Measurements from ENCODE around the gene KIF4A.

Gene KIF4A

GRCh38 chrX:70444326-70444945 is 154.5 kb downstream of the KIF4A start, which contains the start of gene DLG3:
TSS of gene DLG3 (plus strand) at chrX:70444835. CDS start at chrX:70445202, 367 bp downstream.
- no peak for DNase-seq

DNA sequence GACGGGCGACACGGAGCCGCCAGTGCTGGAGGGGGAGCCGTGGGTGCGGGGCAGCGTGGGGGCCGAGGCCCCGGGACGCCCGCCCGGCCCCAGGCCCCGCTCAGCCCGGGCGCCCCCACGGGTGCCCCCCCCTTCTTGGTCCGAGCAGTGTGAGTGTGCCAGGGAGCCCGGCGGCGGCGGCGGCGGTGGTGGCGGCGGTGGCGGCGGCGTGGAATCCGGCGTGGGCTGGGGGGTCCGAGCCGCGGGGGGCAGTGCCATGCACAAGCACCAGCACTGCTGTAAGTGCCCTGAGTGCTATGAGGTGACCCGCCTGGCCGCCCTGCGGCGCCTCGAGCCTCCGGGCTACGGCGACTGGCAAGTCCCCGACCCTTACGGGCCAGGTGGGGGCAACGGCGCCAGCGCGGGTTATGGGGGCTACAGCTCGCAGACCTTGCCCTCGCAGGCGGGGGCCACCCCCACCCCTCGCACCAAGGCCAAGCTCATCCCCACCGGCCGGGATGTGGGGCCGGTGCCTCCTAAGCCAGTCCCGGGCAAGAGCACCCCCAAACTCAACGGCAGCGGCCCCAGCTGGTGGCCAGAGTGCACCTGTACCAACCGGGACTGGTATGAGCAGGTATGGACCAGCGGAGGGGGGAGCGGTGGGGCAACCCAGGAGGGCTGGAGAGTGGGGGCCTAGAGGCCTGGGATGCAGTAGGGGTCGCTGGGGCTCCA is 155.2 kb downstream of the KIF4A start:
- DNase-seq = no peak

- no peak for DNase-seq
These were observed 156.0 kb downstream of the KIF4A start for GRCh38 chrX:70445951-70446350.

GRCh38 chrX:70446380-70447350 is 156.8 kb downstream of the KIF4A start:
- no peak for DNase-seq

DNA sequence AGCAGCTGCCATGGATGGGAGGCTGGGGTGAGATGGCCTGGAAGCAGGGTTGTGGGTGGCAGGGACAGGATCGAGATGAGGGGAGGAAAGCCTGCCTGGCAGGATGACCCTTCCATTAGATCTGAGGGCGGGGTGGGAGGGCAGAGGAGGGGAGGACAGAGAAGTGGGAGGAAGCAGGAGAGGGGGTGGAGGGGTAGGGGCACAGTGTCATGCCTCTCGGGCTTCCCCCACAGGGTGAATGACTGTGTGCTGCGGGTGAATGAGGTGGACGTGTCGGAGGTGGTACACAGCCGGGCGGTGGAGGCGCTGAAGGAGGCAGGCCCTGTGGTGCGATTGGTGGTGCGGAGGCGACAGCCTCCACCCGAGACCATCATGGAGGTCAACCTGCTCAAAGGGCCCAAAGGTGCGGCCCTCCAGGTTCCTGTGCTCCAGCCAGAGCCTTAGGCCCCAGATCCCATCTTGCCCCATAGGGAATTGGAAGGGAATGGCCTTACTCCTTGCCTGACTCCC is 159.6 kb downstream of the KIF4A start:
- DNase-seq = no peak

DNA sequence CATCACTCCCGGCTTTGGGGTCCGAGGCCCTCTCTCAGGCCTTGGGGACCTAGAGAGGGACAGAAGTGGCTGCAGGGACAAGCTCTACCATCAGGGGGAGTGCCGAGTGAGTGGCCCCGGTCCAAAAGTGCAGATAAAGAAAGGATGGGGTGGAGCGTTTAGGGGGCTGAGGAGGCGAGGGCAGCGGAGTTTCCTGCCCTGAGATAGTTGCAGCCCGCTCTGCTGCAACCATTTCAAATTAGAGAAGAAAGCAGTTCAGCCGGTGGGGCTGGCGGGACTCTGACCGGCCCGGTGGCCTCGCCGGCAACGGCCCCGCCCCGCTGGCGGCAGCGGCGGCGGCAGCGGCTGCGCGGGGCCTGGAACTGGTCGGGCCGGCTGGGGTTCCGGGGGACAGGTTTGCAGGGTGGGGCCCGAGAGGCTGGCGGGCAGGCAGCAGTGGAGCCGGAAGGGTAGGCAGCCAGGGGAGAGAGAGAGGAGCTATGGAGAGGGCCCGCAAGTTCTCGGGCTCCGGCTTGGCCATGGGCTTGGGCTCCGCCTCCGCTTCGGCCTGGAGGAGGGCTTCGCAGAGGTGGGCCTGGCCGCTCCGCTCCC is 162.3 kb downstream of the KIF4A start:
- peak in 1 of 2 experiments; percentile 0 for DNase-seq

DNA sequence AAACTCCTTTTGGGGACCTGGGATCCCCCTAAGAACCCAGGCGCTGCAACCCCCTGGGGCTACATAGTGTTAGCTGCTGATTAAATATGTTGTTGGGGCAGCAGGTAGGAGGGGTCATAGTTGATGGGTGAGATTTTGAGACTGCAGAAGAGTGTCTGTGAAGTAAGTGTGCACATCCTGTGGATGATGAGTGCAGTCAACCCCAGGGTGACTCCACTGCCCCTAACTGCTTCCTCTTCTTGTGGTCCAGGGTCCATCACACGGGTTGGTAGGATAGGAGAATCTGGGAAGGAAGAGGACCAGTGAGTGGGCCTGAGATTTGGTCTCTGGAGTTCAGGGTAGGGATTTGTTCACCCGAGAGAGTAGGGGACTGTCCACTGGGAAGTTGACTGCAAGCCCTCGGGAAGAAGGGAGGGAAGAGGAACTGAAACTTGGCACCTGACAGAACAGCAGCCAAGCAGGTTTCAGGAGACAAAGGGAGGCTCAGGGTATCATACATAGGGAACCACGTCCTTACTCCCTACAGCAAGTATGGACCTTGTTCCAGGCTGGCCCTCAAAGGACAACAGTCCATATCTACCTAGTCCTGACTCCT is 163.2 kb downstream of the KIF4A start:
- DNase-seq = no peak

DNA sequence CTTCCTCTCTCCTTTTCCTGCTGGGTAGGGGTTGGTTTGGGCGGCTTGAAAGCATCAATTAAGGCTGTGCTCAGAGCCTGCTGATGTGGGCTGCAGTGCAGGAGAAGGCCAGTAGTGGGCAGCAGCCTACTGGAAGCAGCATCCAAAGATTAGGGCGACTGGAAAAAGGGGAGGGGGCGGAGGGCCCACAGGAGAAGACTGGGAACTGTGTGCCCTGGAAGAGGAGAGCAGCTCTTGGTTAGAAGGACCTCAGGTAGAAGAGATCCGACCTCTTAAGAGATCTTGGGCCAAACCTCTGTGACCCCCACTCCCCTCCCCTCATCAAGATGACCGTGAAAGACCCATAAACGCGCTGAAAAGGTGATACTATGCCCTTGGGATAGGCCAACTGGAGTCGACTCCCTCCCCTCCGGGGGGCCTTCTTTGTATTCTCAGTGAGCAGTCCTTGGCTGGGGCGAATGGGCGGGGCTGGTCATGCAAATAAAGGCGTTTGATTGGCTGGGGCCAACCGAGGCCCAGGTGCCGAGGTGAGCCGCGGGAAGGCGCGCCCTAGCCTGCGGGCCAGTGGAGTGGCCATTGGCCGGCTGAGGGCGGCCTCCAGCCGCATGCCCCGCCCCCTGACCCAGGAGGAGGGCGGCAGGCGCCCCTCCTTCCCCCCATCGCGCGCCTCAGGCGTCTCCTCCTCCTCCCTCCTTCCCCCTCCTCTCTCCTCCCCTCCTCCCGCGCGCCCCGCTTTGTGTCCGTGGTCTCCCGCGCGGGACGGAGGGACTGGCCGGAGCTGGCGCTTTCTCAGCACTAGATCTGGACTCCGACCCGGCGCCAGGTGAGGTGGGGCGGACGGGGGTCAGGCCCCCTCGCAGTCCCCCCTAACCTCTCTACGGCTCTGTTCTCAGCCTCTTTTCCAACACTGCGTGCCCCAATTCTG is 164.8 kb downstream of the KIF4A start:
- peak; percentile 86 to 95 for DNase-seq

- DNase-seq = peak; percentile 7 to 15
These were observed 165.7 kb downstream of the KIF4A start for GRCh38 chrX:70455366-70456202.

GRCh38 chrX:70456256-70456655 is 166.4 kb downstream of the KIF4A start:
- no peak for DNase-seq

DNA sequence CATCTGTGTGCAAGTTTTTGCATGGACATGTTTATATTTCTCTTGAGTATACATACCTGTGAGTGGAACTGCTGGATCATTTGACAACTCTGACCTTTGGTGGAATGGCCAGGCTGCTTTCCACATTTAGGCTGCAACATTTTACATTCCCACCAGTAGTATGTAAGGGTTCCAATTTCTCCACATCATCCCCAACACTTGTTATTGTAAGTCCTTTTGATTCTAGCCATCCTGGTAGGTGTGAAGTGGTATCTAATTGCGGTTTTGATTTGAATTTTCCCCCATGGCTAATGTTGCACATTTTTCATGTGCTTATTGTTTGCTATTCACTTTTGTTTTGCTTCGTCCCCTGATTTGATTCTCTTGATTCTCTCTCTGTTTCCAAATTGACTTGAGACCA is 171.1 kb downstream of the KIF4A start:
- no peak for DNase-seq

DNA sequence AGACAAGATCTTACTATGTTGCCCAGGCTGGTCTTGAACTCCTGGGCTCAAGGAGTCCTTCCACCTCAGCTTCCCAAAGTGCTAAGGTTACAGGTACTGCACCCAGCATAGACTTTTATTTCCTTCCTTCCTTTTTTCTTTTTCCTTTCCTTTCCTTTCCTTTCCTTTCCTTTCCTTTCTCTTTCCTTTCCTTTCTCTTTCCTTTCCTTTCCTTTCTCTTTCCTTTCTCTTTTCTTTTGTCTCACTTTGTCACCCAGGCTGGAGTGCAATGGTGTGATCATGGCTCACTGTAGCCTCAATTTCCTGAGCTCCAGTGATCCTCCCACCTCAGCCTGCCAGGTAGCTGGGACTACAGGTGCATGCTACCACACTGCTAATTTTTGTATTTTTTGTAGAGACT is 174.1 kb downstream of the KIF4A start:
- no peak for DNase-seq

GRCh38 chrX:70466968-70467367 is 177.1 kb downstream of the KIF4A start:
- DNase-seq = no peak

DNA sequence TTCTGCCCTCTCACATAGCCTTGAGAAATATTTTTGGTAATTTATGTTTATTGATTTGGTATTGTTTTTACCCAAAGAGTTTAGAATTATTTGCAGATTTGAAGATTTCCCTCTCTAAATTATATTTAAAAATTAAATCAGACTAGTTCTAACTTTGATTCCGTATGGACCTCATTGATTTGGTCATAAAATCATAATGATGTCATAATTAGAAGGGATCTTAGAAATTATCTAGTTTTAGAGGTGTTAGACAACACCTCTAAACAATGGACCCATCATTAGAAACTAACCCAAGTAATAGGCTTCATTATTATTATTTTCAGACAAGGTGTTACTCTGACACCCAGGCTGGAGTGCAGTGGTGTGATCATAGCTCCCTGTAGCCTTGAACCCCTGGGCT is 178.8 kb downstream of the KIF4A start:
- no peak for DNase-seq
